Endodermal cell (in vitro differentiated cells): ENCODE measurements around the gene FAM81B. TPM values are rescaled to one million over a fixed set of nuclear protein-coding genes. Genes with fewer than 3 reads are reported as not detected.
"Not testable (repeated sequence)": the region's sequence is repeated elsewhere in the genome, so short reads cannot be mapped to it uniquely, and the experiment has no call there.

Experiments used
- DNase-seq: peaks from one replicate; pipeline ENCODE4 v3.0.0-alpha.2; 2017
- H3K27ac ChIP-seq: 2 replicates; pipeline ENCODE4 v1.5.1; 2013; ENCODE audit warnings: mild to moderate bottlenecking, low read depth, low read length, moderate library complexity
- H3K27me3 ChIP-seq: 2 replicates; pipeline ENCODE4 v1.6.1; 2013; ENCODE audit warnings: mild to moderate bottlenecking, low read length, moderate library complexity; ENCODE audit not compliant: insufficient read depth, control insufficient read depth, poor library complexity, severe bottlenecking
- H3K36me3 ChIP-seq: 2 replicates; pipeline ENCODE4 v1.7.0; 2013; ENCODE audit warnings: mild to moderate bottlenecking, low read length, moderate library complexity; ENCODE audit not compliant: control insufficient read depth, insufficient read depth
- H3K4me1 ChIP-seq: one replicate; pipeline ENCODE4 v1.7.0; 2013; ENCODE audit warnings: low read length; ENCODE audit not compliant: control insufficient read depth, insufficient read depth
- H3K4me3 ChIP-seq: 2 replicates; pipeline ENCODE4 v1.5.1; 2013; ENCODE audit warnings: mild to moderate bottlenecking, low read length, moderate library complexity
- H3K9ac ChIP-seq: 2 replicates; pipeline ENCODE4 v1.6.1; 2013; ENCODE audit warnings: mild to moderate bottlenecking, low read length, moderate library complexity; ENCODE audit not compliant: poor library complexity, severe bottlenecking; ENCODE audit errors: extremely low read depth
- H3K9me3 ChIP-seq: 2 replicates; pipeline ENCODE4 v1.6.1; 2013; ENCODE audit warnings: mild to moderate bottlenecking, low read length, moderate library complexity; ENCODE audit not compliant: control insufficient read depth
- H3K27ac Mint-ChIP-seq: 2 replicates; pipeline ENCODE4 v1.8.0; 2020; ENCODE audit warnings: mixed read lengths
- H3K27me3 Mint-ChIP-seq: 2 replicates; pipeline ENCODE4 v1.8.0; 2021; ENCODE audit warnings: mild to moderate bottlenecking, mixed read lengths; ENCODE audit not compliant: insufficient read depth
- H3K36me3 Mint-ChIP-seq: 2 replicates; pipeline ENCODE4 v1.8.0; 2020; ENCODE audit warnings: low read depth, mixed read lengths
- H3K4me1 Mint-ChIP-seq: 2 replicates; pipeline ENCODE4 v1.8.0; 2020; ENCODE audit warnings: mixed read lengths
- H3K4me3 Mint-ChIP-seq: 2 replicates; pipeline ENCODE4 v1.8.0; 2020; ENCODE audit warnings: mild to moderate bottlenecking, moderate library complexity, mixed read lengths
- H3K9me3 Mint-ChIP-seq: 2 replicates; pipeline ENCODE4 v1.8.0; 2020; ENCODE audit warnings: mild to moderate bottlenecking, mixed read lengths
- WGBS, 2 experiments: methylation state at CpG; one replicate each; pipeline versions ENCODE4 v1.1.5 to v1.1.7; 2013; ENCODE audit warnings: missing lambda C conversion rate in 2 of 2, mixed read lengths in 1 of 2; ENCODE audit not compliant: insufficient coverage in 1 of 2, insufficient read length in 1 of 2; 5-methylcytosine and 5-hydroxymethylcytosine counted together
- long read RNA-seq, 4 experiments: library from polyadenylated mRNA in 2 of 4; library from RNA in 1 of 4; library from capped mRNA in 1 of 4; stranded (forward) in 3 of 4; unstranded in 1 of 4; transcript quantifications; one replicate each; pipeline ENCODE4 v2.0.0, GENCODE V29; 2020 to 2021; ENCODE audit warnings: inconsistent platforms in 1 of 4
- polyA plus RNA-seq, 2 experiments: library from polyadenylated mRNA; stranded (reverse); fragments of 50-300 nt; gene quantifications; one replicate each; pipeline ENCODE4 v1.2.3, GENCODE V29; 2013
- total RNA-seq, 2 donors: library from RNA; stranded (reverse); fragmentation: NEBNext Ultra II Directional in 1 of 2; extraction: Animal tissue kit (Norgen Biotek cat#: 25700) in 1 of 2; gene quantifications; 2 replicates in 1 of 2; 3 replicates in 1 of 2; pipeline ENCODE4 v1.2.1, GENCODE V29; 2021
- TF ChIP-seq, protein P1 (sequence below): fragments of 200-600 bp; sonication (generic); conservative IDR thresholded peaks from 2 replicates; pipeline ENCODE4 v1.5.0; 2021; ENCODE audit warnings: antibody characterized with exemption, mild to moderate bottlenecking

The FAM81B gene, protein sequence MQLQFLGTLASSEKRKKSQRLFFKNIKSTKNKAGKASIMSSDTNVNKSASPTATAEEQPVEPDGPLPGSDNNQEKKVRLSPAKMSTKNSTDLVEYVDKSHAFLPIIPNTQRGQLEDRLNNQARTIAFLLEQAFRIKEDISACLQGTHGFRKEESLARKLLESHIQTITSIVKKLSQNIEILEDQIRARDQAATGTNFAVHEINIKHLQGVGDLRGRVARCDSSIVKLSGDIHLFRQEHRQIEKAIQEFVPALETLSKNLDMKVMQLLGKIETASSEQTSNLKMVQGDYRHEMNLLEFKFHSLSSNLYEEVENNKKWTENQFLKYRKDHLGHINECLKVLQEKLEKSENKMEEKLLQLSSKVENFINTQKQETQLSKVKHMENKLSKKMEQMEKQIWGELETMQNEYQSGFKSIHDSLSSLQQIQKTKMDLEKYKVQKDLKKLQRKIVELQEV
- not detected for total RNA-seq
- not detected for polyA plus RNA-seq (2013, experiment 1 of 2)
- polyA plus RNA-seq (2013, experiment 2 of 2) = 1.0 TPM
- long read RNA-seq, experiment 1 = 0 reads
- long read RNA-seq, experiment 2 = 0 reads
- long read RNA-seq, experiment 3 = 0 reads
- long read RNA-seq, experiment 4 = 0 reads

DNA sequence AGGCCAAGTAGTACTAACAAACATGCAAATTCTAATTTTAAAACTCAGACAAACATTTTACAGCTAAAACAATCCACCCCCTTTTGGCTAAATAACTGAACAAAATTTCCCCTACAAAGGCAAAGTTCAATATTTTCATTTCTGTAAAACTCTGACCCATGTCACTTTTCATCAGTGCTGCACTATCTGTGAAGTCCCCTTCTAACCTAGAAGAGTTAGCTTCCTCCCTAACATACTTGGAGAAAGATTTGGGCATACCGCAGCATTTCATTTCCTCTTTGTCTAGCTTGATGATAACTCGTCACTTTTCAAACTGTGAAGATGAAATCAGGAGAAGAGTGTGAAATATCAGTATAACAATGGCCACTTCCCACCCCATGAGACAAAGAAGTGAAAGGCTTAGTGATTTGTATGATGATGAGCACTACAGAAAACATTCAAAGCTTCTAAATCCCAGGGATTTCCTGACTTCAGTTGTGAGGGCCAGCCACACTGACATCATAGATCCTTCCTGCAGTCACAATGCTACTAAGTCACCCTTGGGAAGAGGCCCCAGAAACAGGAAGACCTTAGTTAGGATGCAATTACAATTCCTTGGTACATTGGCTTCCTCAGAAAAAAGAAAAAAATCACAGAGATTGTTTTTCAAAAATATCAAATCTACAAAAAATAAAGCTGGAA, at the start of gene FAM81B:
FAM81B (plus strand) TSS at position 555 of the 681 bp plus-strand sequence; CDS start at position 579, 24 bp downstream.
- TF ChIP-seq, protein P1, sequence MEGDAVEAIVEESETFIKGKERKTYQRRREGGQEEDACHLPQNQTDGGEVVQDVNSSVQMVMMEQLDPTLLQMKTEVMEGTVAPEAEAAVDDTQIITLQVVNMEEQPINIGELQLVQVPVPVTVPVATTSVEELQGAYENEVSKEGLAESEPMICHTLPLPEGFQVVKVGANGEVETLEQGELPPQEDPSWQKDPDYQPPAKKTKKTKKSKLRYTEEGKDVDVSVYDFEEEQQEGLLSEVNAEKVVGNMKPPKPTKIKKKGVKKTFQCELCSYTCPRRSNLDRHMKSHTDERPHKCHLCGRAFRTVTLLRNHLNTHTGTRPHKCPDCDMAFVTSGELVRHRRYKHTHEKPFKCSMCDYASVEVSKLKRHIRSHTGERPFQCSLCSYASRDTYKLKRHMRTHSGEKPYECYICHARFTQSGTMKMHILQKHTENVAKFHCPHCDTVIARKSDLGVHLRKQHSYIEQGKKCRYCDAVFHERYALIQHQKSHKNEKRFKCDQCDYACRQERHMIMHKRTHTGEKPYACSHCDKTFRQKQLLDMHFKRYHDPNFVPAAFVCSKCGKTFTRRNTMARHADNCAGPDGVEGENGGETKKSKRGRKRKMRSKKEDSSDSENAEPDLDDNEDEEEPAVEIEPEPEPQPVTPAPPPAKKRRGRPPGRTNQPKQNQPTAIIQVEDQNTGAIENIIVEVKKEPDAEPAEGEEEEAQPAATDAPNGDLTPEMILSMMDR = no peak
- Mint-ChIP-seq H3K36me3 (no peaks in the 10 kb centered on the region), H3K27ac (no peak within 1 kb of the TSS), H3K9me3 (peaks cover 10% of the 10 kb centered on the region), H3K4me1 (peaks cover 5% of the 10 kb centered on the region), H3K4me3 (no peak within 1 kb of the TSS), H3K27me3 (no peaks in the 10 kb centered on the region)
- Histone ChIP-seq H3K9ac (no peak within 1 kb of the TSS), H3K36me3 (no peaks in the 10 kb centered on the region), H3K4me3 (no peak within 1 kb of the TSS), H3K27ac (no peak within 1 kb of the TSS), H3K9me3 (peaks cover 10% of the 10 kb centered on the region), H3K4me1 (no peaks in the 10 kb centered on the region), H3K27me3 (no peaks in the 10 kb centered on the region)
- WGBS, 2 experiments = 71 to 100% methylated on average over 1 to 2 of the region's 2 CpGs
- no peak for DNase-seq

DNA sequence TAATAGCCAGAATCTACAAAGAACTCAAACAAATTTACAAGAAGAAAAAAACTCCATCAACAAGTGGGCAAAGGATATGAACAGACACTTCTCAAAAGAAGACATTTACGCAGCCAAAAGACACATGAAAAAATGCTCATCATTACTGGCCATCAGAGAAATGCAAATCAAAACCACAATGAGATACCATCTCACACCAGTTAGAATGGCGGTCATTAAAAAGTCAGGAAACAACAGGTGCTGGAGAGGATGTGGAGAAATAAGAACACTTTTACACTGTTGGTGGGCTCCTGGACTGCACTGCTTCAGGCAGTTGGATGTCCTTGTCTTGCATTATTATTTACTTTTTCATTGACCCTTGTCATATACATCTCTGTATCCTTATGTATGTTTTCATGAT, 49.7 kb upstream of the FAM81B start:
- not testable (repeated sequence) for H3K4me1 Mint-ChIP-seq, H3K9me3 Mint-ChIP-seq, H3K4me3 ChIP-seq, H3K9me3 ChIP-seq, H3K4me1 ChIP-seq, H3K9ac ChIP-seq, H3K27ac ChIP-seq, H3K27me3 ChIP-seq, H3K36me3 ChIP-seq, H3K27me3 Mint-ChIP-seq, H3K36me3 Mint-ChIP-seq, DNase-seq, H3K27ac Mint-ChIP-seq, H3K4me3 Mint-ChIP-seq
- WGBS, 2 experiments = 80 to 92% methylated on average over 1 of the region's 2 CpGs

DNA sequence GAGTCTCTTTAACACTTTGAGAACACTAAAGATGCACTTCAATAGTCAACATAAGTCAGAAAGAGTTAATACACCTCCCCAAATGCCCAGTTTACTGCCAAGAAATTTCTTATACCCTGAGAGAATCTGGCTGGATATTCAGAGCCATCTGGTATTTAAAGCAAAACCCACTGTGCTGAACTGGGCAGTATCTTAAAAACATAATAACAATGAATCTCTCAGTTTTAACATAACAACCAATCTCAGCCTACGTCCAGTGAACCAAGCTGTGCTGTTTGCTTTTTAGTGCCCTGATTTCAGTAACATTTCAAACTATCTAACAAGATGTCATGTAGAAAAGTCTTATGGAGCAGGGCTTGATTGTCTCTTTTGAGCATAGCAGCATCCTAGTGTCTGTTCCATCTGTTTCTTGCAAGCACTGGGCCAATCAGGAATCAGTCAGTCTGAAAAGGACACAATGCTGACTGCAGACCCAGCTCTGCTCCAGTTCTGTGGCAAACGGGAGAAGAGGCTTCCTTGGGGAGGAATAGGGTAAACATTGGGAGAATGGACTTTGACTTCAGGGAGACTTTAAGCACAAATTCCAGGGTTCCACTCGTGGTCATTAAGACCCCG, 43.6 kb upstream of the FAM81B start:
- Histone ChIP-seq H3K27me3 (no peaks in the 10 kb centered on the region), H3K9me3 (no peaks in the 10 kb centered on the region), H3K4me1 (no peaks in the 10 kb centered on the region), H3K4me3 (no peak overlapping the region), H3K27ac (no peak overlapping the region), H3K9ac (no peak overlapping the region), H3K36me3 (no peaks in the 10 kb centered on the region)
- Mint-ChIP-seq H3K9me3 (peaks cover 7% of the 10 kb centered on the region), H3K27ac (no peak overlapping the region), H3K36me3 (no peaks in the 10 kb centered on the region), H3K4me1 (peaks cover 3% of the 10 kb centered on the region), H3K27me3 (no peaks in the 10 kb centered on the region), H3K4me3 (no peak overlapping the region)
- TF ChIP-seq, protein P1 = no peak
- WGBS, 2 experiments = 86 to 87% methylated on average over 3 to 4 of the region's 4 CpGs
- DNase-seq = no peak
